Islet of Langerhans (tissue), 1 donor: ENCODE data around the gene GNAS-AS1.

ENCODE experiments used
- FAIRE-seq: peaks from one replicate; lab custom pipeline; 2011; peaks lifted over from hg19 to GRCh38; lab: Jason Lieb, UNC

Gene GNAS-AS1

GRCh38 chr20:58855506-58856389 lies 5.0 kb upstream of the GNAS-AS1 start:
- FAIRE-seq: no peak

DNA sequence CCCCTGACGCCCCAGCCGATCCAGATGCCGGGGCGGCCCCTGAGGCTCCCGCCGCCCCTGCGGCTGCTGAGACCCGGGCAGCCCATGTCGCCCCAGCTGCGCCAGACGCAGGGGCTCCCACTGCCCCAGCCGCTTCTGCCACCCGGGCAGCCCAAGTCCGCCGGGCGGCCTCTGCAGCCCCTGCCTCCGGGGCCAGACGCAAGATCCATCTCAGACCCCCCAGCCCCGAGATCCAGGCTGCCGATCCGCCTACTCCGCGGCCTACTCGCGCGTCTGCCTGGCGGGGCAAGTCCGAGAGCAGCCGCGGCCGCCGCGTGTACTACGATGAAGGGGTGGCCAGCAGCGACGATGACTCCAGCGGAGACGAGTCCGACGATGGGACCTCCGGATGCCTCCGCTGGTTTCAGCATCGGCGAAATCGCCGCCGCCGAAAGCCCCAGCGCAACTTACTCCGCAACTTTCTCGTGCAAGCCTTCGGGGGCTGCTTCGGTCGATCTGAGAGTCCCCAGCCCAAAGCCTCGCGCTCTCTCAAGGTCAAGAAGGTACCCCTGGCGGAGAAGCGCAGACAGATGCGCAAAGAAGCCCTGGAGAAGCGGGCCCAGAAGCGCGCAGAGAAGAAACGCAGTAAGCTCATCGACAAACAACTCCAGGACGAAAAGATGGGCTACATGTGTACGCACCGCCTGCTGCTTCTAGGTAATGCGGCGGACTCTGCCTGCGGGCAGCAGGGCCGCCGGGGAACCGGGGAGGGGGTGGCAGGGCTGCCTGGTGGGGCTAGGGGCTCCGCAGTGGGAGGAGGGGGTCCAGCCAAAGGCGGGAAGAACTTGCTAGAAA lies 4.2 kb upstream of the GNAS-AS1 start:
- no peak for FAIRE-seq

- no peak for FAIRE-seq
Observed at GRCh38 chr20:58853976-58854637, 3.4 kb upstream of the GNAS-AS1 start.

- FAIRE-seq: no peak
Observed at GRCh38 chr20:58853466-58853865, 2.8 kb upstream of the GNAS-AS1 start.

DNA sequence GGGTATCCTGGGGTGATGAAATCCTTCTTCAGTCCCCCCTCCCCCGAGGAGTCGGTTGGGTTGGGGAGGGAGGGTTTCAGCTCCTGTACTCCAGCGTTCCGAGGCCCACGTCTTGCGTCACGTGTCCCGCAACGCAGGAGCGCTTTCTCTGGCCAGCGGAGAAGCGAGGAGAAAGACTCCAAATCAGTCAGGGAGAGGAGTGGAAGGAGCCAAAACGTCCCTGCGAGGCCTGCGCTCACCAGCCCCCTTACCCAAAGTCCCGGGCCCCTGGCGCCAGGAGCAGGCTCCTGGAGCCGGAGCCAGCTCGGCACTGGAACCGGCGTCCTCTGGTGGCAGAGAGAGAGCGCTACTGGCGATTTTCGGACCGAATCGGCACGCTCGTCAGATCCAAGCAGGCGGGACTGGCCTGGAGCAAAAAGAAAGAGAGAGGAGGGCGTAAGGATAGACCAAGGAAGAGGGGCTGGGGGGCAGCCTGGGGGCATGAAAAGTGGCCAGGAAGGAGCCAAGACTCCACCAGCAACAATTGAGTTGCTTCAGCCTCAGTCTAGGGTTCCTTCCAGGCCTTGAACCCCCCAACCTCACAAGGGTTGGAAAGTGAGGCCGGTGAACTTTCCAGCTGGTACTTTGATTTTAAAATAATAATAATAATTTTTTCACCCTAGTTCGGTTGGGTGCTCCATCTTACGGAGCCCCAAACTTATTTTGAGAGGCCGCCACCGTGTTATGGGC lies 2.0 kb upstream of the GNAS-AS1 start, which contains the start of gene GNAS:
Gene GNAS, plus strand, starts transcription at position 174 of the 729 bp plus-strand sequence.
- FAIRE-seq: no peak

DNA sequence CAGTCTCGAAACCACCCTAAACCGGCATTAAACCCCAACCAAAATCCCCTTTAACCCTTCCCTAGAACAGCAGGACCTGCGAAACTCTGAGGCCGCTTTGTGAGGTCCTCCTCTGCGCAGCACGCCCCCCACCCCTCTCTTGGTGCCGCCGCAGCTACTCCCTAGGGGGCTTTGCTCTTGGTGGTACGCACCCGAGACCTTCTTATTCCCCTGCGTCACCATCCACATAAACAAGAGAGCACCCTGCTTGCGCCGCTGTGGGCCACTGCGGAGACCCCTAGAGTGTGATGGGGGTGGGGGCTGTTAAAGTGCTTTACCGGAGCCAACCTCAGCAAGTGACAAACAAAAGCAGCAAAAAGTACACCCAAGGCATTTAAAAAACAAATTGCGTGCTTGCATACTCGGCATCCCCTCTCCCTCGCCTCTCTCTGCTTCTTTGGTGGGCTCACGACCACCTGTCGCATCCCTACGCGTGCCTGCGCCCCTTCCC lies 1.3 kb upstream of the GNAS-AS1 start:
- FAIRE-seq: no peak

GRCh38 chr20:58851221-58851968 lies 693 bp upstream of the GNAS-AS1 start:
- no peak for FAIRE-seq

GRCh38 chr20:58847463-58847862 lies 3.2 kb downstream of the GNAS-AS1 start:
- FAIRE-seq: no peak

GRCh38 chr20:58845706-58846105 lies 5.0 kb downstream of the GNAS-AS1 start:
- FAIRE-seq: no peak

DNA sequence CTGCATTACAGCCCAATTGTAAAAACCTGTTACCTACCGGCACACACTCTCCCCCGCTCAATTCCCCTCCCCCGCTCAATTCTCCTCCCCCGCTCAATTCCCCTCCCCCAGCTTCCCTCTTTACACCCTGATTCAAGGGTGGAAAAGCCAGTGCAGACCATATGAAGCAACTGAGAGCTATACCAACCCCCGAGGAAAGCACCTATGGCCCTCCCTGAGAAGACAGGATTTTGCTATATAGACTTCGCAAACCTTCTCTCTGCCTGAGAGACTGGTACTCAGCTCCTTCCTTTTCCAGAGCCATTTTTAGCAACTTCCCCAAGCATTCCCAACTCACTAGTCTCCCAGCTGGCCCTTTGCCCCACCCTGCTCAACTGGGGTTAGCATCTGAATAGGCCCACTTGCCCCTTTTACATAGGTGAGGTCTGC lies 7.6 kb downstream of the GNAS-AS1 start:
- no peak for FAIRE-seq

GRCh38 chr20:58842276-58842675 lies 8.4 kb downstream of the GNAS-AS1 start:
- FAIRE-seq: no peak

- FAIRE-seq: no peak
Observed at GRCh38 chr20:58841539-58842264, 9.0 kb downstream of the GNAS-AS1 start.

DNA sequence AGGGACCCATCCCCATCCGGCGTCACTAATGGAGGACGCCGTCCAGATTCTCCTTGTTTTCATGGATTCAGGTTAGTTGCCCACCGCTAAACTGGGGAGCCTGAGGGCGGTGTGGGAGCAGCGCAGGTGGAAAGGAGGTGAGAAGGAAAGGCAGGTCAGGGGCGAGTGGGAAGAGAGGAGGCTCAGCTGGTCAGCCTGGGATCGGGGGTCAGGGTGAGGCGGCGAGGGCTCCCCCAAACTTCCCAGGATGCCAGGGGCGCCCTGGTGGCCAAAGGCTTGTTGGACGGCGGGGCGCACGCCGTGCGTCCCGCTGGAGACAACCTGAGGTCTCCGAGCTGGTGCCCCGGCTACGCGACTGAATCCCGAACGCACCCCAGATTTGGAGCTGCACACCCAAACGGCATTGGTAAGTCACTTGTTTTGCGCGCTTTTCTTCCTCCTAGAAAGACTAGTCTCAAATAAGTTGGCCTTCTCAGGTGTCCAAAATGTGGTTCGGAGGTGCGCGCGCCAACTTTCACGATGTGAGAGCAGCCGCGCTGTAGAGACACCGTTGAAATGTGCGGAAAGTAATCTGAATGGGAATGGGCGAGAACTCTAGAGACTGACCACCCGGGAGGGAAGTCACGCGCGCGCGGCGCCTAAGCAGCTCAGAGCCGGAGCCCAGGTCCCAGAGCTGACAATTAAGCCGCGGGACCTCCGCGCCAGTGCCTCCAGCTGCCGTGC lies 9.7 kb downstream of the GNAS-AS1 start:
- no peak for FAIRE-seq

GRCh38 chr20:58839991-58840747 lies 10.5 kb downstream of the GNAS-AS1 start:
- no peak for FAIRE-seq

GRCh38 chr20:58839474-58839874 lies 11.2 kb downstream of the GNAS-AS1 start:
- no peak for FAIRE-seq

DNA sequence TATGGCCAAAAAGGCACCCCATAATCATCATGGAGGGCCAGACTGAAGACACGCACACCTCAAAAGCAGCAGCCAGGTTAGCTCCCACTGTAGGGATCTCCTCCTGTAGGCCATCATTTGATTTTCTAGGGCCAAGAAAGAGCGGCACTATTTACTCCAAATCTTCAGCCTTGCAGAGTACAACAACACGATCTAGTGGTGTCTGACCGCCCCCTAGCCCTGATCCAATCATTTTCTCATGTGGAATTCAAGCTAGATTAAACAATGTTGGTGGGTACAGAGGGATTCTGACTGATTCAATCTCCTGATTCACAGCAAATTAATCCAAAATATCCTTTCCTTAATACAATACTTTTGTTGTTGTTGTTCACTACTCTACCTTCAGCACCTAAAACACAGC lies 12.5 kb downstream of the GNAS-AS1 start:
- no peak for FAIRE-seq

DNA sequence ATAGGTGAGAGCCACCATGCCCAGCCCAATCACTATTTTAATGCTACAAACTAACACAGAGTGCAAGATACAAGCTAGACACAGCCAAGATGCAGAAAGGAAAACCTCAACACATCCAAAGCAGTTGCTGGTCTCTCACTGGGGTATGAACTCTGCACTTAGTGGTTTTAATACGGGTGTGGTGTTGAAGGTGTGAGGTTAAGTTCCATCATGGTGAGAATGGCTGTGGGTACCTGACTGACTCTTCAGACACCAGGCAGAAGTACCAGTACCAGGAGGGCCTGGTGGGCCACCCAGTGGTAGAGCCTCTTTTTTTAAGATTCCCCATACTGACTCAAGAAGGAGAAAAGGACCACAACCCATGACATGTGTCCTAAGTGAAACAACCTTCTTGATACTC lies 13.0 kb downstream of the GNAS-AS1 start:
- no peak for FAIRE-seq

GRCh38 chr20:58836616-58837204 lies 14.0 kb downstream of the GNAS-AS1 start:
- no peak for FAIRE-seq
